ENCODE results near the gene OGN. TPM values are rescaled to one million over a fixed set of nuclear protein-coding genes. Genes with fewer than 3 reads are reported as not detected.

Gene OGN
- total and polyA plus RNA-seq, 2 of the 4 experiments (the other 2 are of a cell fraction) = under 0.01 to 0.10 TPM

- no peak overlapping the region for H3K56ac ChIP-seq (ENCODE audit: extremely low read depth, insufficient read depth, low read length)
- ATAC-seq (ENCODE audit: low read depth) (peak; percentile 54), DNase-seq (peak; percentile 74)
- H4K91ac ChIP-seq (ENCODE audit: insufficient read depth, low read depth, low read length) = no peak overlapping the region
- H2AK5ac ChIP-seq (ENCODE audit: low read depth, low read length) = no peak overlapping the region
- no peaks in the 10 kb centered on the region for H4K20me1 ChIP-seq (ENCODE audit: insufficient read depth, low read length)
- H3K4ac ChIP-seq (ENCODE audit: low read depth, low read length) = no peak overlapping the region
- H3K4me1 ChIP-seq (ENCODE audit: control insufficient read depth, insufficient read depth, low read length) = 0 out of 2 replicates have a peak, but pooled peaks cover 2% of the 10 kb centered on the region
- no peak overlapping the region for H2BK120ac ChIP-seq (ENCODE audit: low read depth, low read length)
- H3K18ac ChIP-seq (ENCODE audit: low read depth, low read length) = no peak overlapping the region; the same call in 1 of the 2 replicates
- CTCF ChIA-PET = interaction anchor here (0.6 to 1.1 kb wide), 3 partner anchors 82 to 285 kb away, joined by 3 read pairs; no protein-coding TSS in a partner anchor
- H3K23ac ChIP-seq (ENCODE audit: low read depth, low read length) = no peak overlapping the region
- no peak for TF ChIP-seq MXI1 (IDR thresholded peaks at IDR 0.05; ENCODE audit: borderline replicate concordance, low read depth, low read length)
- peak; percentile 21; the same call in 1 of the 2 replicates for TF ChIP-seq USF2 (IDR thresholded peaks at IDR 0.05; ENCODE audit: low read depth, low read length)
- no peak for TF ChIP-seq RFX5 (IDR thresholded peaks at IDR 0.05; ENCODE audit: low read depth, low read length)
- TF ChIP-seq MAZ (IDR thresholded peaks at IDR 0.05; ENCODE audit: borderline replicate concordance, low read depth, low read length) = no peak
- no peak for TF ChIP-seq ELK1 (IDR thresholded peaks at IDR 0.05; ENCODE audit: borderline replicate concordance, low read depth, low read length)
- TF ChIP-seq MAFK (IDR thresholded peaks at IDR 0.05; ENCODE audit: low read depth, low read length) = no peak
- no CpG with 5 or more reads among the region's 7 CpGs for WGBS, 2 experiments (ENCODE audit: extremely low coverage in 2 of 2, insufficient read length in 1 of 2)
- H2AK9ac ChIP-seq (replicated peaks; ENCODE audit: low read depth, low read length, poor library complexity) = no peak overlapping the region
- in situ Hi-C loops (cut with MboI; ENCODE audit: low sequenced_read_pairs) (loop anchor here (25.0 kb wide), 1 partner anchor 437 kb away; no protein-coding TSS in a partner anchor), intact Hi-C loops (cut with micrococcal nuclease) (loop anchor here (5.0 kb wide), 1 partner anchor 32 kb away; no protein-coding TSS in a partner anchor), dilution Hi-C loops (cut with HindIII; ENCODE audit: low sequenced_read_pairs, unreplicated experiment) (no loop called here)
- no peak overlapping the region for H2BK20ac ChIP-seq (ENCODE audit: low read depth, low read length)
- H2AFZ ChIP-seq (replicated peaks; ENCODE audit: low read length, poor library complexity) = no peak overlapping the region
- H3K79me1 ChIP-seq (ENCODE audit: low read depth in 1 of 2, low read length in 2 of 2) = no peaks in the 10 kb centered on the region
- BruUV-seq (replicated peaks) = no TSS peak
- no peaks in the 10 kb centered on the region for H3K27me3 ChIP-seq (ENCODE audit: control insufficient read depth, insufficient read depth, low read length)
- POLR2A ChIA-PET (ENCODE audit: unreplicated experiment) = no interaction called here
- no peak overlapping the region for H3K4me3 ChIP-seq (ENCODE audit: insufficient read depth, low read depth, low read length)
- no peak overlapping the region for H3K14ac ChIP-seq (replicated peaks; ENCODE audit: low read depth, low read length)
- H3K27ac ChIP-seq (ENCODE audit: insufficient read depth, low read length) = peak overlapping the region; percentile 50; the same call in 1 of the 2 replicates
- H4K8ac ChIP-seq (ENCODE audit: low read depth in 2 of 2, low read length in 2 of 2) = no peak overlapping the region
- no peak overlapping the region for H2BK5ac ChIP-seq (ENCODE audit: low read depth, low read length, poor library complexity, severe bottlenecking)
- no peaks in the 10 kb centered on the region for H3K36me3 ChIP-seq (ENCODE audit: control insufficient read depth, insufficient read depth, low read length)
- H3K9me1 ChIP-seq (ENCODE audit: insufficient read depth, low read length) = no peaks in the 10 kb centered on the region
- H4K5ac ChIP-seq (ENCODE audit: low read depth, low read length) = no peak overlapping the region; the same call in 1 of the 2 replicates
- H2BK15ac ChIP-seq (ENCODE audit: low read depth, low read length) = no peak overlapping the region
- H3K9me3 ChIP-seq (ENCODE audit: control insufficient read depth, insufficient read depth, low read length) = no peaks in the 10 kb centered on the region; the same call in 1 of the 2 replicates
- no peak overlapping the region for H3K9ac ChIP-seq (ENCODE audit: low read depth, low read length)
- H3K4me2 ChIP-seq (ENCODE audit: low read depth, low read length) = peak overlapping the region; percentile 41; the same call in 1 of the 2 replicates
Measured at GRCh38 chr9:92349771-92350739, 54.3 kb downstream of the OGN start.
